ENCODE data around the gene NR6A1. TPM values are rescaled to one million over a fixed set of nuclear protein-coding genes. Genes with fewer than 3 reads are reported as not detected.
A peak's percentile ranks its signal among the peaks of the same experiment; 100 is the strongest.

The NR6A1 gene
- polyA plus RNA-seq, 2 of the 4 experiments (the other 2 are of a cell fraction), result 1.7 to 3.3 TPM

GRCh38 chr9:124699575-124699974 lies 71.5 kb downstream of the NR6A1 start:
- Histone ChIP-seq H3K27ac (no peak overlapping the region; a peak in 1 of 6 replicates), H3K4me2 (no peak overlapping the region), H3K4me3 (no peak overlapping the region), H3K9me3 (0 out of 3 replicates have a peak, but pooled peaks cover 3% of the 10 kb centered on the region), H3K4me1 (peaks cover 48% of the 10 kb centered on the region)
- POLR2A ChIA-PET, result no interaction called here
- CTCF ChIA-PET, result interaction anchor here (0.9 to 2.9 kb wide), 4 partner anchors 13 to 82 kb away, joined by 3 to 17 read pairs (median 10); no protein-coding TSS in a partner anchor
- 85% methylated on average over 5 of the region's 5 CpGs for WGBS (ENCODE audit: missing lambda C conversion rate)
- DNase-seq (ENCODE audit: low read depth in 1 of 2, low spot score in 1 of 2) (no peak), ATAC-seq (no peak), FAIRE-seq (no peak)
- TF ChIP-seq FOXS1 (CRISPR knock-in tag; IDR thresholded peaks at IDR 0.05), result no peak
- TF ChIP-seq E2F6 (IDR thresholded peaks at IDR 0.05; ENCODE audit: borderline replicate concordance, low read depth), result no peak
- no peak for TF ChIP-seq ELK1 (IDR thresholded peaks at IDR 0.05; ENCODE audit: low read depth, low read length)
- TF ChIP-seq EHMT2 (IDR thresholded peaks at IDR 0.05; ENCODE audit: low read depth), result no peak
- TF ChIP-seq CTCF (IDR thresholded peaks at IDR 0.05), result no peak
- no peak for TF ChIP-seq BHLHE40 (IDR thresholded peaks at IDR 0.05; ENCODE audit: low read depth, low read length)
- TF ChIP-seq NPAS2 (CRISPR knock-in tag; IDR thresholded peaks at IDR 0.05; ENCODE audit: borderline replicate concordance), result no peak

- Histone ChIP-seq H3K4me2 (peak overlapping the region; percentile 66), H3K9me3 (0 out of 3 replicates have a peak, but pooled peaks cover under 1% of the 10 kb centered on the region), H3K27ac (peak overlapping the region in 1 of 2 experiments; percentile 46; a peak in 1 of 6 replicates), H3K4me1 (peaks cover 51% of the 10 kb centered on the region), H3K4me3 (no peak overlapping the region)
- DNase-seq (ENCODE audit: low read depth in 1 of 2, low spot score in 1 of 2) (peak in 1 of 2 experiments; percentile 14), FAIRE-seq (no peak), ATAC-seq (peak in 1 of 2 experiments; percentile 43; a peak in 2 of 6 replicates)
- 53% methylated on average over 6 of the region's 6 CpGs for WGBS (ENCODE audit: missing lambda C conversion rate)
- no peak for TF ChIP-seq MAX (IDR thresholded peaks at IDR 0.05)
- no peak for TF ChIP-seq ELK1 (IDR thresholded peaks at IDR 0.05; ENCODE audit: low read depth, low read length)
- no peak for TF ChIP-seq PHF8 (IDR thresholded peaks at IDR 0.05; ENCODE audit: borderline replicate concordance, low read depth)
- TF ChIP-seq HOXB13 (CRISPR knock-in tag; IDR thresholded peaks at IDR 0.05; ENCODE audit: low read depth), result no peak
- TF ChIP-seq CBX2 (IDR thresholded peaks at IDR 0.05; ENCODE audit: borderline replicate concordance, low read depth), result no peak
- no peak for TF ChIP-seq ZSCAN20 (CRISPR knock-in tag; IDR thresholded peaks at IDR 0.05)
- TF ChIP-seq NR3C1 (IDR thresholded peaks at IDR 0.05), result no peak
- ChIA-PET CTCF (interaction anchor here (2.7 to 2.9 kb wide), 2 partner anchors 14 to 81 kb away, joined by 15 to 17 read pairs; no protein-coding TSS in a partner anchor), POLR2A (no interaction called here)
Measured at GRCh38 chr9:124698265-124698664, 72.8 kb downstream of the NR6A1 start.

- WGBS (ENCODE audit: missing lambda C conversion rate), result 73% methylated on average over 5 of the region's 5 CpGs
- peak overlapping the region; percentile 66 for H3K4me2 ChIP-seq
- H3K4me3 ChIP-seq, result no peak overlapping the region
- H3K9me3 ChIP-seq, result no peaks in the 10 kb centered on the region
- no peak for TF ChIP-seq PHF8 (IDR thresholded peaks at IDR 0.05; ENCODE audit: borderline replicate concordance, low read depth)
- no peak for TF ChIP-seq RNF2 (IDR thresholded peaks at IDR 0.05; ENCODE audit: borderline replicate concordance, low read depth)
- no peak for TF ChIP-seq JUNB (IDR thresholded peaks at IDR 0.05)
- TF ChIP-seq NR3C1 (IDR thresholded peaks at IDR 0.05), result no peak
- TF ChIP-seq HEYL (CRISPR knock-in tag; IDR thresholded peaks at IDR 0.05), result no peak
- TF ChIP-seq FOSL2 (IDR thresholded peaks at IDR 0.05), result no peak
- TF ChIP-seq FOSL2 (CRISPR knock-in tag; IDR thresholded peaks at IDR 0.05), result no peak
- DNase-seq (ENCODE audit: low read depth in 1 of 2, low spot score in 1 of 2), result peak in 1 of 2 experiments; percentile 7
- ChIA-PET POLR2A (no interaction called here), CTCF (interaction anchor here (1.4 to 2.7 kb wide), 3 partner anchors 14 to 80 kb away, joined by 3 to 15 read pairs (median 5); no protein-coding TSS in a partner anchor)
- no peak for FAIRE-seq
- H3K4me1 ChIP-seq, result peaks cover 51% of the 10 kb centered on the region
- ATAC-seq, result peak in 1 of 2 experiments; percentile 56; a peak in 3 of 6 replicates
- peak overlapping the region in 1 of 2 experiments; percentile 78; a peak in 2 of 6 replicates for H3K27ac ChIP-seq
Measured at GRCh38 chr9:124697326-124698200, 73.5 kb downstream of the NR6A1 start.

All from A549 (cell line).